AG04449 (cell line): ENCODE measurements around the gene EYS.

Experiments used
- CTCF ChIA-PET: fragments of 350-600 bp; formaldehyde crosslinking; extraction: SDS; loops from one replicate; lab custom pipeline; 2021; ENCODE audit warnings: antibody characterized with exemption; lab: Yijun Ruan, JAX
- POLR2A ChIA-PET: fragments of 400-600, 350-600 bp; formaldehyde crosslinking; extraction: SDS; loops from one replicate; lab custom pipeline; 2020; ENCODE audit warnings: antibody characterized with exemption, inconsistent platforms; lab: Yijun Ruan, JAX
- DNase-seq: peaks from one replicate; pipeline ENCODE4 v3.0.0-alpha.2; 2010; ENCODE audit warnings: low read depth, low spot score
- H3K4me3 ChIP-seq: 2 replicates; pipeline ENCODE4 v1.5.1; 2011; ENCODE audit warnings: low read depth, mild to moderate bottlenecking, control low read depth, low read length
- CTCF ChIP-seq: IDR thresholded peaks from one replicate; pipeline ENCODE4 v1.5.1; 2011; ENCODE audit warnings: mild to moderate bottlenecking, moderate library complexity, low read length, control low read depth, inconsistent platforms; ENCODE audit not compliant: insufficient read depth; ENCODE audit errors: missing control alignments

Gene EYS

GRCh38 chr6:63673692-63674091 is 2033.3 kb downstream of the EYS start:
- CTCF ChIA-PET = interaction anchor here (1.6 kb wide), 1 partner anchor 75 kb away, joined by 5 read pairs; no protein-coding TSS in a partner anchor

GRCh38 chr6:63672582-63673129 is 2034.4 kb downstream of the EYS start:
- CTCF ChIA-PET = interaction anchor here (1.6 kb wide), 1 partner anchor 74 kb away, joined by 5 read pairs; no protein-coding TSS in a partner anchor
- no peak for DNase-seq
- POLR2A ChIA-PET = no interaction called here
- no peak for TF ChIP-seq CTCF
- H3K4me3 ChIP-seq = no peak overlapping the region

More at GRCh38 chr6:63673692-63674091, 2033.3 kb downstream of the EYS start:
- DNase-seq = no peak
- no peak for TF ChIP-seq CTCF
- POLR2A ChIA-PET = no interaction called here
- no peak overlapping the region for H3K4me3 ChIP-seq

GRCh38 chr6:63671098-63671754 is 2035.8 kb downstream of the EYS start:
- no peak overlapping the region for H3K4me3 ChIP-seq
- POLR2A ChIA-PET = no interaction called here
- no peak for DNase-seq
- CTCF ChIA-PET = no interaction called here
- TF ChIP-seq CTCF = no peak
